Endometrial microvascular endothelial cells (primary cell): ENCODE measurements around the gene PRCC. TPM values are rescaled to one million over a fixed set of nuclear protein-coding genes. Genes with fewer than 3 reads are reported as not detected.

Experiments used
- in situ Hi-C: cut with HindIII; loops from 2 replicates; pipeline ENCODE4 v1.10.0; 2017; ENCODE audit warnings: low sequenced_read_pairs, low pct_unique_long_range_greater_than_20kb; ENCODE audit errors: inconsistent ontology term
- total RNA-seq: library from RNA; depleted of rRNA; stranded (reverse); fragments of >200 nt; gene quantifications from one replicate; pipeline ENCODE4 v1.2.3, GENCODE V29; 2015; ENCODE audit errors: inconsistent ontology term

Gene PRCC
- total RNA-seq, 1 donor from 2014 or later, result 48.2 TPM

DNA sequence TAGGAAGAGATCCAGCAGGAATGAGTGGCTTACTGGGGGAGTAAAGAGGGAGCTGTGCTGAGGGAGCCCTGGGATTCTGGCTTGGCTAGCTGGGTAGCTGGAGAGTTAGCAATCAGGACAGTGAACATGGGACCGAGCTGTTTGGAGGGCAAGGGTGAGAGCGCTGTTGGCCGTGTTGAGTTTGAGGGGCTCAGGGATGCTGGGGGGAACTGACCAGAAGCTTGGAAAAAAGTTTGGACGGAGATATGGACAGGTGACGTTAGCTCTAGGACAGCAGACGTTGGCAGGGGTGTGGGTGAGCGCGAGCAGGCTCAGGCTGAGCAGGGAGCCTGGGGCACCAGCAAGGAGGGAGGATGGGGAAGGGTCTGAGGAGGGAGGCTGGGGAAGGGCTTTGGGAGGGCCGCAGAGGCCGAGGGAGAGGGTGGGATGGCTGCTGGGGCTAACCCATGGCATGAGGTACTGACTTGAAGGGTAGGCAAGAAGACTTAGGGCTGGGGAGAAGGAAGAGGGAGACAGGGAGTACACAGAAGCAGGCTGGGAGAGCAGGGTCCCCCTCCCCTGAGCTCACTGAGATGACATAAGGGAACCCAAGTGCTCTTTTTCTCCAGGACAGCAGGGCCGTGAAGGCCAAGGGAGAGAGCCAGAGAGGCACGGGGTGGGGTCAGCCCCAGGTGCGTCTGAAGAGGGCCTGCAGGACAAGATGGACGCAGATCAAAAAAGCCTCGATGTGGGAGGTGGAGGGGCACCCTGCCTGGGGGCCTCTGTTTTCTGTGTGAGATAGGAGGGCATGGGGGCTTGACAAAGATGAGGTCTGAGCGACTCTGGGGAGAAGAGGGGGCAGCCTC lies 41.1 kb downstream of the PRCC start:
- in situ Hi-C loops, result no loop called here

DNA sequence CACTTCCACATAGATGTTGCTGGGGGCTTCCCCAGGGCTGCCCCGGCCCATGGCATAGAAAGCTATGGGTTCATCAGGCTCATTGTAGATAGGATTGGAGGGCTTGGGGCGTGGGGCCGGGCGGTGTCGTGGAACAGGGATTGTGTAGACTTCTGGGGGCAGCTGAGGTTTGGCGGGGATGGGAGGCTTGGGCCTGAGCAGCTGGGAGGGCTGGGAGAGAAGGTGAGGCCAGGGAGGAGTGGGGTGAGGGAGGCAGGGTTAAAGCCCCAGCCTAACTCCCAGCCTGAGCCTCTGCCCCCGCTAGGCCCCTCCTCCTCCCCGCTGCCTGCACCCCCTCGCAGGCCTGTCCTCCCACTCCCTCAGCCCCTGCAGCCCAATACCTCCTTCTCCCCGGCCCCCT lies 41.9 kb downstream of the PRCC start:
- in situ Hi-C loops, result no loop called here

- in situ Hi-C loops, result no loop called here
Observed at GRCh38 chr1:156809711-156810366, 42.5 kb downstream of the PRCC start.

DNA sequence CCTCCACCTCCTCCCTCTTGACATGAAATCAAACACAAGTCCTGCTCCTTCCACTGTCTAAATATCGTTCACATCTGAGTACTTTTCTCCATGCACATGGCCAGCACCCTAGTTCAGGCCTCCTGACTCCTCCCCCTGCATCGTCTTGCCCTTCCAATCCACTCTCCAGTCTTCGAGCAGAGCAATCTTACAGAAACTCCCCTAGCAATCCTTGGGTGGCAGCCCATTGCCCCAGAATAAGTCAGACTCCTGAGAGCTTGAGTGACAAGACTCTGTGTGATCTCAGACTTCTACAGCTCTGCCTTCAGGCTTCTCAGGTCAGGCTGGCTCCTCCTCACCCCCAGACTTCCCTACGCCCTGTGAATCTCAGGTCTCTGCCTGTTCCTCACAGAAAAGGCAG lies 43.8 kb downstream of the PRCC start:
- in situ Hi-C loops, result no loop called here

- in situ Hi-C loops, result no loop called here
Observed at GRCh38 chr1:156812293-156812990, 45.1 kb downstream of the PRCC start.

GRCh38 chr1:156813298-156813697 lies 46.0 kb downstream of the PRCC start:
- in situ Hi-C loops, result no loop called here

DNA sequence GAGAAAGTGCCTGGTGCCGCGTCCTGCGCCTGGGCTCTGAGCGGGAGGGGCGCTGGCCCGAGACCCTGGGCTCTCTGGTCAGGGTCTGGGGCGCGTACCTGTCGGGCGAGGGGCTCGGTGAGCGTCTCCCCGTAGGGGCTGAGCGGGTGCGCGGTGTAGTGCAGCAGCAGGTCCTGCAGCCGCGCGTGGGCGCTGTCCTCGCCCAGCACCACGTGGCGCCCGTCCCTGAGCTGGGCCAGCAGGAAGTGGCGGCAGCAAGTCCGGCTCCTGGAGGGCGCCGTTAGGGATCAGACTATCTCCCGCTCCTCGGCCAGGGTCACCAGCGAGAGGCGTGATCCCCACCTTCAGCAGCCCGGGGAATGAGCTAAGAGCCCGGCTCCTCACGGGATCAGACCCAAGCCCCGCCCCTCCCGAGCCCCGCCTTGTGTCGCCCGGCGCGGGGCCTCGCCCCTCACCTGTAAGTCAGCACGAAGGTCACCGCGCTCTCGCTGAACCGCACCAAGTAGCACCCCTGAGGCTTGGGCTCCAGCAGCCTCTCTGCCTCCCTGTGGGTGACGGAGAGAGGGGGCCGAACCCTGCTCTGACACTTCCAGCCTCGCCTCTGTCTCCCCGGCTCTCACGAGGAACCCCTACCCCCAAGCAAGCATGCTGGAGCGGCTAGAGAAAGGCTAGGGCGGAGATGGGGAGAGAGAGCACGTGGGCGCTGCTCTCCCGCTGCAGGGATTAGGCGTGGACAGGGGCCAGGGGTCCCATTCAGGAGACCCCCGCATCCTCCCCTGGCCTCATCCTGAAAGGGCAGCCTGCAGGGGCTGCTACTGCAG lies 46.6 kb downstream of the PRCC start:
- in situ Hi-C loops, result no loop called here

DNA sequence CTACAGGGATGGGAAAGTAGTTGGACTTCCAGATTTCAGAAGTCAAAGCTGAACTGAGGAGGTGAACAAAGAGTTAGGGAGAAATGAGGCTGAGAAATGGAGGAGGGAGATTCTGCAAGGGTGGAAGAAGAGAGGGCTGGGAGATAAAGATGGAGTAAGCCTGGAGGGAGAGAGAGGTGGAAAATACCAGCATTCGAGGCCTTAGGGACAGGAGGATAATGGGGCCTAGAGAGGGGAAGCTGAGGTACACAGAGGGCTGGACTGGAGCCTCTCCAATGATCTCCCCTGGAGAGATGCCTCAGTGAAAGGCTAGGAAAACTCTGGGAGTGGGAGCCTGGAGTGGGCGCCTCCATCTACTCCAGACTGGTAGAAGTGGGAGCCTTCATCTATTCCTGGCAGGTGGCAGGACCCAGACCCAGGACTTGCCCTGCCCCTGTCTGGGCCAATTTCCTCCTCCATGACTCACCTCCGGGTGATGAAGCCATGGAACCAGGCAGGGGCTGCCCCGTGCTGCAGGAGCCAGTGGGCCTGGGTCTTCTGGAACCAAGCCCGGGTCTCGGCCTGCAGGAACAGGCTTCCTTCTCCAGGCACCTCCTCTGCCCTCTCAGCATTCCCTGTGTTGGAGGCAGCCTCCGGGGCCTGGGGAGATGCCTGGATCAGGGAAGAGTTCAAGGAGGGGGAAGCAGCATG lies 47.4 kb downstream of the PRCC start:
- in situ Hi-C loops, result no loop called here

- in situ Hi-C loops, result no loop called here
Observed at GRCh38 chr1:156815307-156815826, 48.0 kb downstream of the PRCC start.

DNA sequence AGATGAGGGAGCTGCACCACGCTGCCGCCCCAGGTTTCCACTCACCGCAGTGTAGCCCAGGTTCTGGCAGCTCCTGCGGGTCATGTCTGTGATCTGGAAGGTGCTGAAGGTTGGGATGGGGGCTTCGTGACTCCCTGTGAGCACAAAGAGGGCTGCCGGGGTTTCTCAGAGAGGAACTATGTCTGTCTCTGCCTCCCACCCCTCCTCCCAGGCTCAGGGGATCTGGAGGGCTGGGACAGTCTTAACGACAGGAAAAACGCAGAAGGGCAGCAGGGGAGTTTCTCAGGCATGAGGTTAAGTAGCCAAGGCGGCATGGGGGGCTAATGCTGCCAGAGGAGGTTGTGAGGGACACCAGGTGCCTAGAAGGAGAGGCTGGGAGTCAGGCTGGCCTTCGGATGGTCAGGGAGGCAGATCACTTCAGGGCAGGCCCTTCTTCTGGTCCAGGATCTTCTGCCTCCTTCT lies 48.7 kb downstream of the PRCC start:
- in situ Hi-C loops, result no loop called here

DNA sequence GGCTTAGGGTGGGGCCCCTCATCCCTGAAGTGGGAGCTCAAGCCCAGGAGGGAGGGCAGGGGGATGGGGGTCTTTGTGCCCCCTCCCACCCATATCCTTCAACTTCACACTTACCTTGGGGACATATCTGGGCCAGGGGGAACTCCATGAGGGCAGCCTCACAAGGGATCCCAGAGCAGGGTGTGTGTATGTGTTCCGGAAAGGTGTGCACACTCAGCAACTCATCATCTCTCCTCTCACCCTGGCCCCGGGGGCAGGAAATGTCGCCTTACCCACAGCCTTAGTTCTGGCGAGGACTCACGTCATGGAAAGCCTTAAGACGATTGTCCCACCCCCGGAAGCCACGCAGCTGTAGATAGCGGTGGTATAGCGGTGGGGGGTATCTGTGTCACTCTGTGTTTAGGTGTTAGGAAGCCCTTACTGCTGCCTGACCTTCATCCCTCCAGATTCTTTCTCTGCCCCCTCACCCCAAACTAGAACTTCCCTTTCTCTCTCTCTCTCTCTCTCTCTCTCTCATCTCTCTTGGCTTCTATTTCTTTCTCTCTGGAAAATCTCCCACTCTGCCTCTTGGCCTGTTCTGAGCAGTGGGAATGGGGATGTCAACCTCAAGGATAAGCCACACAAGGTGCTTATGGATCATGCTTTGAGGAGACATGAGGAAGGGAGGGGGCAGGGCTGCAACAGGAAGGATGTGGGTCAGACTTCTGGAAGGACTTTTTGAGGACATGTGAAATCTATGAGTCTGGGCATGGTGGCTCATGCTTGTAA lies 49.4 kb downstream of the PRCC start, which contains the start of gene SH2D2A:
SH2D2A (minus strand) TSS at position 288 of the 768 bp plus-strand sequence; CDS start at position 148, 140 bp downstream.
- in situ Hi-C loops, result no loop called here

DNA sequence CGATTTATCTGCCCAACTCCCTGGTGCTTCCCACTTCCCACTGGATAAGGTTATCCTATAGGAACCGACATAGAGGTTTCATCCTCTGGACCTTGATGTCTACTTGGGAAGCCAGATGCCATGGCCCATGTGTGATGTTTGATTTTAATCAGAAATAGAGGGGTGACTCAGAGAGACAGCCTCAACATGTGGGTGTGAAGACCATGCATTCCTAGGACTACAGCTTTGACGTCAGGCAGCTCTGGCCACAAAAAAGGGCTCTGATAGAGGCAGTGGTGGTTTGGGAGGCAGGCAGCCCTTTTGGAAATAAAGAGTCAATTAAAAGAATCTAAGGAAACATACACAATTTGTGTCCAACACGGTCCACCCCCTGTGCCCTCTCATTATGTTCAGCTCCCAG lies 54.5 kb downstream of the PRCC start:
- in situ Hi-C loops, result no loop called here

DNA sequence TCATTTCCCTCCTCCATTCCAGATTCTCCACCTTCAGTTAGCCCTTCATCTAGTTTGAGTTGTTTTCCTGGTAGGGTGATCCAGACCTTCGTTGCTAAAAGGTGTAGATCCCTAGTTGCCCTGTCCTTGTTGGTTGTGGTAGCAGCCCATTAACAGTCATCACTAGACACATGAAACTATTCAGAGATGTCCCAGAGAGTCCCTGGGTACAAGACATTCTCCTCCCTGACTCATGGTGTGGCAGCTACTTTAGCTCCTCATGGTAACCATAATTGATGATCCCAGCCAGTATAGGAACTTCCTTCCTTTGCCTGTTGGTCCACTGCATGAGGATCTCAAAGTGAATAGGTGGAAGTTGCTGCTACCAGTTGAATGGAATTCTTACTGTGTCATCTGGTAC lies 55.3 kb downstream of the PRCC start:
- in situ Hi-C loops, result no loop called here

- in situ Hi-C loops, result no loop called here
Observed at GRCh38 chr1:156823210-156823790, 56.0 kb downstream of the PRCC start.

GRCh38 chr1:156826630-156827029 lies 59.3 kb downstream of the PRCC start:
- in situ Hi-C loops, result no loop called here

DNA sequence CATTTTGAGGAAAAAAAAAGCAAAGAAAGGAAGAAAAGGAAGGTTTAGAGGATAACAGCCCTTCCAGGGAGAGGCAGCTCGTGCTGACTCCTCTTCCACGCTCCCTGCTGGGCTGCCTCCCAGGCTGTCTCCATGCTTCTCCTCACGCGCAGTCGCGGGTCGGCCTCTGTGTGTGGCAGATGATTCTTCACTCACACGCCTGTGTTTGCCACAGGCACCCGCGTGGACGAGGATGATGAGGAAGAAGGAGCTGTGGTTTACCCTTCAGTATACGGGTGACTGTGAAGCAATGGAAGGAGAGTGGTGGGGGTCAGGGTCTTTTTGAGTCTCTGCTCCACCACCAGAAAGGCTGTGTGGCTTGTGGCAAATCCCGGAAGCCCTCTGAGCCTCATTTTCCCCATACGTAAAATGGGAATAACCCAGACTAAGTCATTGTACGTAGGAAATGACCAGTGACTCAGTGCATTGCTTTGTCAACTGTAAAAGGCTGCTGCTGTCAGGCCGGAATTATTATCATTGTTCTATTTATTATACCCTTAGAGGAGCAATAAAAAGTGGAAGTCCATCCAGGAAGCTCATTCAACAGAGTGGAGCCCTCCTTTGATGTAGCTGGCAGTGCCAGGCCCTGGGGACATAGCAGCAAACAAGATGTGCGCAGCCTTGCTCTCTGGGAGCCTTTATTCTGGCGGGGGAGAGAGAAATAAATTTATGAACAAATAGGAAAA lies 61.2 kb downstream of the PRCC start:
- in situ Hi-C loops, result no loop called here
